GM18520 (cell line): Measurements from ENCODE around the gene EPC2.
A peak's percentile ranks its signal among the peaks of the same experiment; 100 is the strongest.
"Not testable (repeated sequence)": the region's sequence is repeated elsewhere in the genome, so short reads cannot be mapped to it uniquely, and the experiment has no call there.

Source experiments
- ATAC-seq: cut with Tn5 transposase; IDR thresholded peaks from one replicate; pipeline ENCODE4 v1.9.1; 2021; ENCODE audit not compliant: unreplicated experiment

The EPC2 gene

DNA sequence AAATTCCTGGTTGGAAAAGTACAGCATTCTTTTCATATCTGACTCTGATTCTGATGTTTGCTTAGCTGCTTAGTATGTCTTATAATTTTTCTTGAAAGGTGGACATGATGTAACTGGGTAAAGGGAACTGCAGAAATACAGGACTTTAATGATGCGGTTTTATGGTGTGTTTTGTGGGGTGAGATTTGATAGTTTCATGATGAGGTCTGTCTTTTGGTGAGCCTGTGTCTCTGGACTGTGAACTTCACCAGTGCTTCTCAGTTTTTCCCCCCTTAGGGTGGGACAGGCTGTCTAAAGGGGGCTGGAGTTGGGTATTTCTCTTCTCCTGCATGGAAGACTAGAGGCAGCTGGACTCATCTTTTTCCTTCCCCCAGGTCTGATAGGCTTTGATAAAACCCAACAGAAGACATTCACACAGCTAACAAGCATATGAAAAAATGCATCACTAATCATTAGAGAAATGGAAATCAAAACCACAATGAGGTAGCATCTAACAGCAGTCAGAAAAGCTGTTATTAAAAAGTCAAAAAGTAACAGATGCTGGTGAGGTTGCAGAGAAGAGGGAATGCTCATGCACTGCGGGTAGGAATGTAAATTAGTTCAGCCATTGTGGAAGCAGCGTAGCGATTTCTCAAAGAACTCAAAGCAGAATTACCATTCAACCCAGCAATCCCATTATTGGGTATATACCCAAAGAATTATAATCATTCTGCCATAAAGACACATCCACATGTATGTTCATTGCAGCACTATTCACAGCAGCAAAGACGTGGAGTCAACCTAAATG lies 77.6 kb downstream of the EPC2 start:
- no peak for ATAC-seq

- peak; percentile 6 for ATAC-seq
These were observed 81.0 kb downstream of the EPC2 start for GRCh38 chr2:148725564-148725963.

- ATAC-seq, result peak; percentile 50
These were observed 81.7 kb downstream of the EPC2 start for GRCh38 chr2:148726228-148726627.

- ATAC-seq, result no peak
These were observed 85.5 kb downstream of the EPC2 start for GRCh38 chr2:148730085-148730484.

DNA sequence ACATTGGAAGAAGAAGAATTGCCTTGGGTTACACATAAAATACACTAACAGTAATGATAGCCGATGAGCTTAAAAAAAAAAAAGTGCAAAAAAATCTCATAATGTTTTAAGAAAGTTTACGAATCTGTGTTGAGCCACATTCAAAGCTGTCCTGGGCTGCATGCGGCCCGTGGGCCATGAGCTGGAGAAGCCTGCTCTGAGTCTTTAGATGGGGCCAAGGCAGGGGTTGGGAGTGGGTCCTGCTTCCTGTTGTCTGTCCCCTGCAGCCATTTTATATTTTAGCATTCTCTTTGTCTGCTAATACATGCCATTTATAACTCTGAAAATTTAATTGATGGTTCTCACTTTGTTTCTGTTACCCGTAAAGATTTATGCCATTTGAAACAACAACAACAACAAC lies 93.2 kb downstream of the EPC2 start:
- ATAC-seq, result no peak

- no peak for ATAC-seq
These were observed 95.0 kb downstream of the EPC2 start for GRCh38 chr2:148739454-148740105.

DNA sequence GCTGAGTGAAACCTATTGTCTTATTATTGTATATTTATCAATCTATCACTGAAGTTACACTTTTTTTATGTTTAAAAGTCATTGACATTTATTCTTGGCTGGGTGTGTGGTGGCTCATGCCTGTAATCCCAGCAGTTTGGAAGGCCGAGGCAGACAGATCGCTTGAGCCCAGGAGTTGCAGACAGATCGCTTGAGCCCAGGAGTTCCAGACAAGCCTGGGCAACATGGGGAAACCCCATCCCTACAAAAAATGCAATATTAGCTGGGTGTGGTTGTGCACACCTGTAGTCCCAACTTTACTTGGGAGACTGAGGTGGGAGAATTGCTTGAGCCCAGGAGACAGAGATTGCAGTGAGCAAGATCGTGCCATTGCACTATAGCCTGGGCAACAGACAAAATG lies 97.8 kb downstream of the EPC2 start:
- ATAC-seq, result no peak

DNA sequence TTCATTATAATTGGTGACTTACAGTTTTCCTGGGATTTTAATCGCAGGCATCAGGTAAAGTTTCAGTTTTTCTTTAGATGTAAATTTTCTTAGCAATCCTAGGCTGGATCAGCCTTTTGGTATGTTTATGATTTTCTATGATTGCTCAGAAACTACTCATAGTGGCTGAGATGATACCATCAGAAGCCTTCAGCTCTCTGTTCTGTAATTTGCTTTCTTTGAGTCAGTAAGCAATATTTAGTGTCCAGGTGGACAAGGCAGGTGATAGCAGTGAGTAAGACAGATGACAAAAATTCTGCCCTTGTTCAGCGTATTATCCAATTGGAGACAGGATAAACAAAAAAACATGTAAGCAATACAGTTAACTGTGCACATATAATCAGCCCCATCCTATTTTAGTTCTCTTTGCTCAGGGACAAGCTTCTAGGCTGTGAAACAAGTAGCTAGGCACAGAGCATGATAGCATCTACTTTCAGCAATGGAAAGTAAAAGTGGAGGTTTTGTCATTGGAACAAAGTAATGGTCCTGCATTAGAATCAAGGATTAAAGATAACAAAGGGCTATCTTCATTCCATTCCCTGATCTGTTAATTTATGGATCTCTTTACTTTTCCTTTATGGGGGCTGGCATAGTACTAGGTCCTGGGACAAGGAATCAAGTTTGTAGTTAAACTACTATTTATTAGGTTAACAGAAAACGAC lies 100.8 kb downstream of the EPC2 start:
- ATAC-seq, result no peak

- ATAC-seq, result no peak
These were observed 102.4 kb downstream of the EPC2 start for GRCh38 chr2:148746973-148747372.

DNA sequence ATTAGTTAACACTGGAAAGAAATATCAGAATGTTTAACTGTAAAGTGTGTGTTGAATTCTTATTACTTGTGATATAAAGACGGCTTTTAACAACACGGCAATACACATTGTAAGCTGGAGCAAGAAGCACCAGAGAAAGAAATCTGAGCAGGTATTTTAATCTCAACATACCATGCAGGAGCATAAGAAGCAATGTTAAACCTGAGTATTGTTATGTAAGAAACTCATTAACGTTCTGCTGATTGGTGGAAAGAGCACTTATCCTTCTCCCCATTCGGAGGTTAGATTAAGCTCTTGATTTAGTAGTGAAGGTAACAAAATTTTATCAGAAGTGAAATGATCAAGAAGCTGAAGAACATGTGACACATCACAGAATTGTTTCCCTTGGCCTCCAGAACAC lies 107.4 kb downstream of the EPC2 start:
- ATAC-seq, result no peak

GRCh38 chr2:148752977-148753376 lies 108.4 kb downstream of the EPC2 start:
- no peak for ATAC-seq

DNA sequence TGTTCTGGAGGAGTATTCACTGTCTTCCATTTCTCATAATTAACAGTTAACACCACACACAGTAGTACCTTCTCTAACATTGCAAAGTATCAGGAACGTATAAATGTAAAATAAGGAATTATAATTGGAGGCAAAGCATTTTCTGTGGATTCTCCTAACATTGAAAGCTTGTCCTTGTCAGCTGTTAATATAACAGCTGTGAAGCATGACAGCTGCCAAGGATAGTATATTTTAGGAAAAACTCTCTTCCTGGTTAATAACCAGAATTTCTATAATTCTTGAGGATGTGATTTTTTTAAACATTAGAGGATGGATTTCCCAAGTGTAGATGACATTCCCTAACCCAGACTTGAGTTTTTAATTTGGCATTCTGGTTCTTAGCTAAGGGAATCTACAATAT lies 110.3 kb downstream of the EPC2 start:
- ATAC-seq, result no peak

DNA sequence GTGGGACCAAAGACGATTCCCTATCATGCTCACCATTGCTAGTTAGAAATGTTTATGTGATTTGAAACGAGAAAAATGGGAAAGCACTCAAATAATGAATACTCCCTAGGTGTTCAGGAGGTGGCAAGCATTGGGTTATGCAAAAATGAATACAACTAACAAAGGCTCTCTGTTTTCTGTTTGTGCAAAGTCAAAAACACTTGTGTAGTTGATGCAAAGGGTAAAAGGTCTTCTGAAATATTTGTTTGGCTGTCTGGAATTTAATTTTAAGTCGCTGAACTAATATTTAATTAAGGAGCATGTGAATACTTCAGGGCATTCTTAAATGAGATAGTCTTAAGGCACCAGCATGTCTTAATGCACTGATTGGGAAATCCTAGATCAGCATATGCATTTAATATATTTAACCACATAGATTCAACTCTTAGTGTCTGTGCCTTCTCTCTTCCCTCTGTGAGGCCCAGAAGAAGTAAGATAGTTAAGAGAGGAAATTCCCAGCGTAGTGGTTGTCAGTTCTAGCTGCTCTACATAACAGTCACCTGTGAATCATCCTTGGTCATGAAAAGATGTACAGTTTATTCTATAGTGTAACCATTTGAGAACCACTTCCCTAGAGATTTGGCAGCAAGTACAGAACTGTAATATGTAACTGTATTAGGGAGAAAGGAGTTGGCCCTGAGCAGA lies 111.9 kb downstream of the EPC2 start:
- ATAC-seq, result no peak

DNA sequence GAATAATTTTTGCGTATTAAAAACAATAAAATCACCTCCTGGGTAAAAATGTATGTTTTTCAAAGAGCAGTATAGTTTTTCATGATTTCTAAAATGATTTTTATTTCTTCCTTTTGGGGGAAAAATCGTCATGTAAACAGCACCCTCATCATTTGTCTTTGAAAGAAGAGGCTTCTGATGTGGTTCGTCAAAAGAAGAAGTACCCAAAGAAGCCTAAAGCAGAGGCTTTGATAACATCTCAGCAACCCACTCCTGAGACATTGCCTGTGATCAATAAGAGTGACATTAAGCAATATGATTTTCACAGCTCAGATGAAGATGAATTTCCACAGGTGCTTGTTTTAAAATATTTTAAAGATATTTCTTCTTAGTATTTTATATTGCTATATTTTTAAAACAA lies 120.3 kb downstream of the EPC2 start:
- ATAC-seq, result no peak

DNA sequence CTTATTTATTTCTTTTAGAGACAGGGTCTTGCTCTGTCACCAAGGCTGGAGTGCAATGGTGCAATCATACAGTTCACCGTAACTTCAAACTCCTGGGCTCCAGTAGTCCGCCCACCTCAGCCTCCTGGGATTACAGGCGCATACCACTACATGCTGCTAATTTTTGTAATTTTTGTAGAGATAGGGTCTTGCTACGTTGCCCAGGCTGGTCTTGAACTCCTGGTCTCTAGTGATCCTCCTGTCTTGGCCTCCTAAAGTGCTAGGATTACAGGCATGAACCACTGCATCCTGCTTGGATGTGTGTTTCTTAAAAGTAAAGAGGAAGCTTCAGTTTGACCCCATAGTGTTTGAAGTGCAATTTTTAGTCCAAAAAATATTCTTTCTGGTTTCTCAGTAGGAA lies 125.5 kb downstream of the EPC2 start:
- ATAC-seq, result no peak

- ATAC-seq, result no peak
These were observed 137.0 kb downstream of the EPC2 start for GRCh38 chr2:148781544-148781943.

DNA sequence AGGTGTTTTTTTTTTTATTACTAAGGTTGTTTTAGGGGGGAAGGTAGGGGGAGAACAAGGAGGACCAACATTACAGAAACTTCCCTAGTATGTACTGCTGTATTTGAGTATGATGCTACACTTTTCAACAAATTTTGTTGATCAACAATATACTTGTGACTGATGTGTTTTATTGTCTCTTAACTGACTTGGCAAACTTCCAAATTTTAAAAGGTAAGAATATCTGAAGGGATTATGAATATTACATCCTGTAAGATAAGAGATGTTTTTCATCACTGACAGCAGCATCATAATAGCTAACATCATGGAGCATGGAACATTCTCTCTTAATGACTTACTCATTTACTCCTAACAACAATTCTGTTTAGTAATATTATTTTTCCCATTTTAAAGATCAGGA lies 144.5 kb downstream of the EPC2 start:
- no peak for ATAC-seq

DNA sequence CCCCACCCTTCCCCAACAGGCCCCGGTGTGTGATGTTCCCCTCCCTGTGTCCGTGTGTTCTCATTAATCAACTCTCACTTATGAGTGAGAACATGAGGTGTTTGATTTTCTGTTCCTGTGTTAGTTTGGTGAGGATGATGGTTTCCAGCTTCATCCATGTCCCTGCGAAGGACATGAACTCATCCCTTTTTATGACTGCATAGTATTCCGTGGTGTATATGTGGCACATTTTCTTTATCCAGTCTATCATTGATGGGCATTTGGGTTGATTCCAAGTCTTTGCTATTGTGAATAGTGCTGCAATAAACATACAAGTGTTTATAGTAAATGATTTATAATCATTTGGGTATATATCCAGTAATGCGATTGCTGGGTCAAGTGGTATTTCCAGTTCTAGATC lies 145.6 kb downstream of the EPC2 start:
- not testable (repeated sequence) for ATAC-seq

DNA sequence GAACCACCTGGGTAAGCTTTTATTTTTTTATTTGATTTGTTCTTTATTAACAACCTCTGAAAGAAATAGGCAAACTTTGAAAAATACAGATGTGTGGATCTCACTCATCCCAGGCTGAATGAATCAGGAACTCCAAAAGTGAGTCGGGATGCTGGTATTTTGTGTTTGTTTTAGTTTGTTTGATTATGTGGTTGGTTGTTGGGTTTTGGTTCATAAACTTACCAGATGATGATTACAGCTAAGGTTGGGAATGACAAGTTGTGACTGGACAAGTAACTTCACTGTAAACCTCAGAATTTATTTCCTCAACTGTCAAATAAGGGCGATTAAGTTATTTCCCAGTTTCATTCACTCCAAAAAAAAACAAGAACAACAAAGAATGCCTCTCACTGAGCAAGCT lies 150.0 kb downstream of the EPC2 start:
- ATAC-seq, result no peak

DNA sequence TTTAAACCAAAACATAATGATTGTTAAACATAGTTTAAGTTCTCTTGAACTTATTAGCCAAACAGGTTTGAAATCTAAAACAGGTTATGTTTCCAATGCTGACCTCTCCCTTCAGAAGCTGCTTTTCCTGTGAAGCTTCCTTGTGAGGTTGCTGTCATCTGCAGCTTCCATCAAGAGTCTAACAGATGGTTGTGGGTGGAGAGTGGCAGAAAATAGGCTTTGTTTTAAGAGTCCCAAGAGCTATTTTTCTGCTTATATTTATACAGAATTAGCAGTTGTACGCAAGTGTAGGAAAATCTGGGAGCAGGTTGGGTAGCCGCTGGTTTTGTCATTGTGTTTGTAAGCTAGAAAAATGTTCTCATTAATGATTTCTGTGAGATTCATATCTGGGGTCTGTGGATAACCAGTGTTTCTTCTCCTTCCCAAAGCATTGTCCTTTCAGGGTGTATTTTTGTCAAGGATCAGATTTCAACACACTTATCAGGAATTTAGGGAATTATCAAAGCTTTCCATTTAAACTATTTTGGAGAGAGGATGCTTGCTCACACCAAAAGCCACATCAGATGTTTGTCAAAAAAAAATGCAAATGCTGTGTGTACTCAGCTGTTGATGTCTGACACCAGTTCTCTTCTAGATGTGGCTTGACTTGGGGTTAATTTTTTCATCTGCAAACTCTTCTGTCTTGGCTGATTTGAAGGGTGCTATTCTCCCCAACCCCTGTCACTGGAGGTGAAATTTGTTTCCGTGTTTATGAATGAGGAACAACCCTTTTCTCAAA lies 152.4 kb downstream of the EPC2 start:
- ATAC-seq, result no peak
